GM12878 (cell line): ENCODE data around the gene ACOT6. TPM values are rescaled to one million over a fixed set of nuclear protein-coding genes. Genes with fewer than 3 reads are reported as not detected.

Source experiments
- ASH2L ChIP-seq: fragments of 300-600, 200-600 bp; sonication (generic); IDR thresholded peaks from 2 replicates; pipeline ENCODE4 v1.6.1; 2017; ENCODE audit warnings: low read depth, mild to moderate bottlenecking, borderline replicate concordance
- ATF7 ChIP-seq: fragments of 450-650 bp; IDR thresholded peaks from 2 replicates; pipeline ENCODE4 v1.6.1; 2016; ENCODE audit warnings: low read depth, mild to moderate bottlenecking
- CREB1 ChIP-seq: IDR thresholded peaks from 2 replicates; pipeline ENCODE4 v1.6.1; 2012; ENCODE audit warnings: low read depth, mild to moderate bottlenecking, inconsistent platforms
- ELK1 ChIP-seq: IDR thresholded peaks from 2 replicates; pipeline ENCODE4 v1.6.1; 2012; ENCODE audit warnings: low read depth, low read length, improper control_type of control experiment
- HDAC6 ChIP-seq: fragments of 200-600 bp; sonication (generic); IDR thresholded peaks from one replicate; pipeline ENCODE4 v1.8.0; 2017; ENCODE audit warnings: antibody characterized with exemption; ENCODE audit not compliant: unreplicated experiment
- HSF1 ChIP-seq: fragments of 150-350 bp; IDR thresholded peaks from 2 replicates; pipeline ENCODE4 v1.6.1; 2014; ENCODE audit warnings: mild to moderate bottlenecking, low read depth, low read length
- IRF5 ChIP-seq: fragments of 450-650 bp; IDR thresholded peaks from 2 replicates; pipeline ENCODE4 v1.6.1; 2017; ENCODE audit warnings: borderline replicate concordance
- MEF2B ChIP-seq: fragments of 450-650 bp; IDR thresholded peaks from 2 replicates; pipeline ENCODE4 v1.6.1; 2018; ENCODE audit warnings: mild to moderate bottlenecking, moderate library complexity; ENCODE audit not compliant: partially characterized antibody, poor library complexity, severe bottlenecking
- MTA3 ChIP-seq: IDR thresholded peaks from 2 replicates; pipeline ENCODE4 v1.6.1; 2012; ENCODE audit warnings: low read length, inconsistent platforms, borderline replicate concordance
- MYB ChIP-seq: fragments of 150-350 bp; IDR thresholded peaks from 2 replicates; pipeline ENCODE4 v1.6.1; 2014; ENCODE audit warnings: mild to moderate bottlenecking, low read depth, low read length, borderline replicate concordance
- NBN ChIP-seq: fragments of 450-650 bp; IDR thresholded peaks from 2 replicates; pipeline ENCODE4 v1.6.1; 2016
- RBBP5 ChIP-seq: fragments of 200-600 bp; sonication (generic); conservative IDR thresholded peaks from 2 replicates; pipeline ENCODE4 v1.6.1; 2016
- RELA ChIP-seq: fragments of 450-650 bp; IDR thresholded peaks from 2 replicates; pipeline ENCODE4 v1.8.0; 2014; ENCODE audit warnings: borderline replicate concordance; ENCODE audit not compliant: partially characterized antibody
- SMAD5 ChIP-seq: IDR thresholded peaks from 2 replicates; pipeline ENCODE4 v1.6.1; 2016; ENCODE audit warnings: antibody characterized with exemption, low read depth
- SREBF2 ChIP-seq: IDR thresholded peaks from 2 replicates; pipeline ENCODE4 v1.6.1; 2012; ENCODE audit warnings: mild to moderate bottlenecking, low read length
- STAT1 ChIP-seq: fragments of 450-650 bp; conservative IDR thresholded peaks from 2 replicates; pipeline ENCODE4 v1.6.1; 2014; ENCODE audit warnings: antibody characterized with exemption, mild to moderate bottlenecking
- WRNIP1 ChIP-seq: IDR thresholded peaks from 2 replicates; pipeline ENCODE4 v1.6.1; 2011; ENCODE audit warnings: low read depth, low read length, improper control_type of control experiment, borderline replicate concordance
- ZNF384 ChIP-seq: IDR thresholded peaks from 2 replicates; pipeline ENCODE4 v1.6.1; 2012; ENCODE audit warnings: low read depth, mild to moderate bottlenecking, low read length, improper control_type of control experiment, borderline replicate concordance
- ZNF687 ChIP-seq: fragments of 450-650 bp; IDR thresholded peaks from 2 replicates; pipeline ENCODE4 v1.6.1; 2017; ENCODE audit warnings: mild to moderate bottlenecking, moderate library complexity
- polyA plus RNA-seq, 11 experiments: library from polyadenylated mRNA; depleted of rRNA in 4 of 11; unstranded in 6 of 11; stranded (reverse) in 5 of 11; fragments of >200 nt; fragmentation: Nextera tagmentation in 4 of 11; fragmentation: Illumina TruSeq in 1 of 11; extraction: Ambion mirVana in 4 of 11; extraction: Trizol in 1 of 11; gene quantifications; 1 replicate in 1 of 11; 2 replicates in 10 of 11; pipeline versions ENCODE4 v1.2.1 to v1.2.3, GENCODE V29; 2011 to 2016; ENCODE audit warnings: inconsistent platforms in 2 of 11, missing spikeins in 2 of 11, low read depth in 1 of 11
- total RNA-seq, 4 experiments: library from RNA; depleted of rRNA in 3 of 4; stranded (reverse); fragments of >200 nt in 3 of 4; fragmentation: Illumina TruSeq in 1 of 4; extraction: Trizol in 1 of 4; gene quantifications; 2 replicates each; pipeline versions ENCODE4 v1.2.1 to v1.2.3, GENCODE V29; 2013 to 2021
- TF ChIP-seq, protein P1 (sequence below): fragments of 150-350 bp; IDR thresholded peaks from 2 replicates; pipeline ENCODE4 v1.6.1; 2016; ENCODE audit warnings: low read depth, low read length

The ACOT6 gene
- total and polyA plus RNA-seq, 10 of the 15 experiments (the other 5 are each of a cell fraction or from before 2014, with no cell fraction given): not detected

- TF ChIP-seq, protein P1, sequence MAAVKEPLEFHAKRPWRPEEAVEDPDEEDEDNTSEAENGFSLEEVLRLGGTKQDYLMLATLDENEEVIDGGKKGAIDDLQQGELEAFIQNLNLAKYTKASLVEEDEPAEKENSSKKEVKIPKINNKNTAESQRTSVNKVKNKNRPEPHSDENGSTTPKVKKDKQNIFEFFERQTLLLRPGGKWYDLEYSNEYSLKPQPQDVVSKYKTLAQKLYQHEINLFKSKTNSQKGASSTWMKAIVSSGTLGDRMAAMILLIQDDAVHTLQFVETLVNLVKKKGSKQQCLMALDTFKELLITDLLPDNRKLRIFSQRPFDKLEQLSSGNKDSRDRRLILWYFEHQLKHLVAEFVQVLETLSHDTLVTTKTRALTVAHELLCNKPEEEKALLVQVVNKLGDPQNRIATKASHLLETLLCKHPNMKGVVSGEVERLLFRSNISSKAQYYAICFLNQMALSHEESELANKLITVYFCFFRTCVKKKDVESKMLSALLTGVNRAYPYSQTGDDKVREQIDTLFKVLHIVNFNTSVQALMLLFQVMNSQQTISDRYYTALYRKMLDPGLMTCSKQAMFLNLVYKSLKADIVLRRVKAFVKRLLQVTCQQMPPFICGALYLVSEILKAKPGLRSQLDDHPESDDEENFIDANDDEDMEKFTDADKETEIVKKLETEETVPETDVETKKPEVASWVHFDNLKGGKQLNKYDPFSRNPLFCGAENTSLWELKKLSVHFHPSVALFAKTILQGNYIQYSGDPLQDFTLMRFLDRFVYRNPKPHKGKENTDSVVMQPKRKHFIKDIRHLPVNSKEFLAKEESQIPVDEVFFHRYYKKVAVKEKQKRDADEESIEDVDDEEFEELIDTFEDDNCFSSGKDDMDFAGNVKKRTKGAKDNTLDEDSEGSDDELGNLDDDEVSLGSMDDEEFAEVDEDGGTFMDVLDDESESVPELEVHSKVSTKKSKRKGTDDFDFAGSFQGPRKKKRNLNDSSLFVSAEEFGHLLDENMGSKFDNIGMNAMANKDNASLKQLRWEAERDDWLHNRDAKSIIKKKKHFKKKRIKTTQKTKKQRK: no peak
- TF ChIP-seq SREBF2: no peak
- no peak for TF ChIP-seq ELK1
- TF ChIP-seq IRF5: no peak
- TF ChIP-seq STAT1: no peak
- TF ChIP-seq MYB: no peak
- no peak for TF ChIP-seq ZNF384
- no peak for TF ChIP-seq SMAD5
- TF ChIP-seq ATF7: peak; percentile 48; the same call in 1 of the 2 replicates
- TF ChIP-seq HSF1: no peak
- TF ChIP-seq ZNF687: no peak
- no peak for TF ChIP-seq RBBP5
- no peak for TF ChIP-seq ASH2L
- no peak for TF ChIP-seq HDAC6
- no peak for TF ChIP-seq CREB1
- no peak for TF ChIP-seq WRNIP1
- TF ChIP-seq MEF2B: peak; percentile 58
- no peak for TF ChIP-seq MTA3
- 0 out of 2 replicates have a peak, but pooled peaks have one; percentile 32 for TF ChIP-seq NBN
- TF ChIP-seq RELA: no peak
Measured at GRCh38 chr14:73663548-73664212, 51.4 kb downstream of the ACOT6 start (continued).
